Lower lobe of right lung (tissue), 2 donors: ENCODE measurements around the gene GPR89B. TPM values are rescaled to one million over a fixed set of nuclear protein-coding genes. Genes with fewer than 3 reads are reported as not detected.

Source experiments
- ATAC-seq, 2 donors: fragments of 200-7000 bp; cut with Tn5 transposase; one replicate each; pipeline ENCODE4 v1.9.1; 2020 to 2022; ENCODE audit warnings: mild to moderate bottlenecking in 2 of 2, moderate library complexity in 2 of 2
- DNase-seq: peaks from one replicate; pipeline ENCODE4 v3.0.0-alpha.2; 2020
- H3K27ac ChIP-seq: fragments of 200-600 bp; one replicate; pipeline ENCODE4 v1.8.0; 2022
- H3K27me3 ChIP-seq: fragments of 200-600 bp; one replicate; pipeline ENCODE4 v1.8.0; 2022; ENCODE audit warnings: low read depth
- H3K36me3 ChIP-seq: fragments of 200-600 bp; one replicate; pipeline ENCODE4 v1.8.0; 2022; ENCODE audit warnings: mild to moderate bottlenecking
- H3K4me1 ChIP-seq: fragments of 200-600 bp; one replicate; pipeline ENCODE4 v1.8.0; 2022
- H3K4me3 ChIP-seq: fragments of 200-600 bp; one replicate; pipeline ENCODE4 v1.8.0; 2022; ENCODE audit warnings: mild to moderate bottlenecking
- H3K9me3 ChIP-seq: fragments of 200-600 bp; one replicate; pipeline ENCODE4 v1.8.0; 2022
- intact Hi-C: fragments of 100-400 bp; cut with DNase I; formaldehyde crosslinking; loops from one replicate; pipeline ENCODE4 v1.11.0; 2022
- total RNA-seq: library from RNA; stranded (reverse); fragmentation: NEBNext Ultra II Directional; extraction: Animal tissue kit (Norgen Biotek cat#: 25700); gene quantifications from one replicate; pipeline ENCODE4 v1.2.1, GENCODE V29; 2021
- TF ChIP-seq, protein P1 (sequence below): fragments of 200-600 bp; IDR thresholded peaks from one replicate; pipeline ENCODE4 v1.8.0; 2022; ENCODE audit warnings: antibody characterized with exemption, mild to moderate bottlenecking
- donor health status: DM: no; HTN: yes; CAD: no; lungs with severe emphysema.

The GPR89B gene
- total RNA-seq, 1 donor from 2014 or later, result 9.8 TPM

DNA sequence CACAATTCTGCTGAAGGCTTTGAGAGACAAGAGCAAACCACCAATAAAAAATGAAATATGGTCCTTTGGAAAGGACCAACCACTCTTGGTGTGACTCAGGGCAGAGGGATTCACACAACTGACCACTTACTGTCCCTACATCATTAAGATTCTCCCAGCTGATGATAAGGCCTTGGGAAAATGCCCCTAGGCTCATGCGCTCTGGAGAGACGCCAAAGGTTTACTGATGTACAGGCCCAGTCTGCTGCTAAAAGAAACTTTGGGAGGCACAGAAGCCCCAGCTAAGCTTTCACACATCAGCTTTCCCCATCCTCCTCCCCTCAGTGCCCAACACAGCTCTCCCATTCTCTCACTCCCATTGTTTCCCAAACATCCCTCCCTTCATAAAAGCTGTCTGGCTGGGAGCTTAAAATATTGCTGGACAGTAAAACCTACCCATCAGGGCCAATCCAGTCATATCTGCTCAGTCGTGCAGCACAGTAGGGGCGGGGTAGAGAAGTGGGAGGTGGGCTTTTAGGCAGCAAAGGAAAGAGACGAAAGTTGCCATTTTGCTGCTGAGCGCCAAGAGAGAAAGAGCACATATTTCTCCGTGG, 25.9 kb upstream of the GPR89B start, which contains the start of gene GJA8:
Gene GJA8 (plus strand): TSS at position 543 of the 593 bp plus-strand sequence. CDS start 5,161 bp downstream, outside the sequence.
- Histone ChIP-seq H3K4me3 (no peak within 1 kb of the TSS), H3K9me3 (no peaks in the 10 kb centered on the region), H3K27ac (no peak within 1 kb of the TSS), H3K27me3 (no peaks in the 10 kb centered on the region), H3K36me3 (no peaks in the 10 kb centered on the region), H3K4me1 (no peaks in the 10 kb centered on the region)
- ATAC-seq, result no peak
- DNase-seq, result no peak
- TF ChIP-seq, protein P1, sequence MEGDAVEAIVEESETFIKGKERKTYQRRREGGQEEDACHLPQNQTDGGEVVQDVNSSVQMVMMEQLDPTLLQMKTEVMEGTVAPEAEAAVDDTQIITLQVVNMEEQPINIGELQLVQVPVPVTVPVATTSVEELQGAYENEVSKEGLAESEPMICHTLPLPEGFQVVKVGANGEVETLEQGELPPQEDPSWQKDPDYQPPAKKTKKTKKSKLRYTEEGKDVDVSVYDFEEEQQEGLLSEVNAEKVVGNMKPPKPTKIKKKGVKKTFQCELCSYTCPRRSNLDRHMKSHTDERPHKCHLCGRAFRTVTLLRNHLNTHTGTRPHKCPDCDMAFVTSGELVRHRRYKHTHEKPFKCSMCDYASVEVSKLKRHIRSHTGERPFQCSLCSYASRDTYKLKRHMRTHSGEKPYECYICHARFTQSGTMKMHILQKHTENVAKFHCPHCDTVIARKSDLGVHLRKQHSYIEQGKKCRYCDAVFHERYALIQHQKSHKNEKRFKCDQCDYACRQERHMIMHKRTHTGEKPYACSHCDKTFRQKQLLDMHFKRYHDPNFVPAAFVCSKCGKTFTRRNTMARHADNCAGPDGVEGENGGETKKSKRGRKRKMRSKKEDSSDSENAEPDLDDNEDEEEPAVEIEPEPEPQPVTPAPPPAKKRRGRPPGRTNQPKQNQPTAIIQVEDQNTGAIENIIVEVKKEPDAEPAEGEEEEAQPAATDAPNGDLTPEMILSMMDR, result no peak
- intact Hi-C loops, result no loop called here

GRCh38 chr1:147904726-147905125, 23.5 kb upstream of the GPR89B start:
- ATAC-seq, result no peak
- no peak for DNase-seq
- intact Hi-C loops, result no loop called here
- H3K4me3 ChIP-seq, result no peak overlapping the region
- H3K36me3 ChIP-seq, result no peaks in the 10 kb centered on the region
- no peaks in the 10 kb centered on the region for H3K9me3 ChIP-seq
- no peak overlapping the region for H3K27ac ChIP-seq
- no peaks in the 10 kb centered on the region for H3K27me3 ChIP-seq
- TF ChIP-seq, protein P1, result no peak
- no peaks in the 10 kb centered on the region for H3K4me1 ChIP-seq

DNA sequence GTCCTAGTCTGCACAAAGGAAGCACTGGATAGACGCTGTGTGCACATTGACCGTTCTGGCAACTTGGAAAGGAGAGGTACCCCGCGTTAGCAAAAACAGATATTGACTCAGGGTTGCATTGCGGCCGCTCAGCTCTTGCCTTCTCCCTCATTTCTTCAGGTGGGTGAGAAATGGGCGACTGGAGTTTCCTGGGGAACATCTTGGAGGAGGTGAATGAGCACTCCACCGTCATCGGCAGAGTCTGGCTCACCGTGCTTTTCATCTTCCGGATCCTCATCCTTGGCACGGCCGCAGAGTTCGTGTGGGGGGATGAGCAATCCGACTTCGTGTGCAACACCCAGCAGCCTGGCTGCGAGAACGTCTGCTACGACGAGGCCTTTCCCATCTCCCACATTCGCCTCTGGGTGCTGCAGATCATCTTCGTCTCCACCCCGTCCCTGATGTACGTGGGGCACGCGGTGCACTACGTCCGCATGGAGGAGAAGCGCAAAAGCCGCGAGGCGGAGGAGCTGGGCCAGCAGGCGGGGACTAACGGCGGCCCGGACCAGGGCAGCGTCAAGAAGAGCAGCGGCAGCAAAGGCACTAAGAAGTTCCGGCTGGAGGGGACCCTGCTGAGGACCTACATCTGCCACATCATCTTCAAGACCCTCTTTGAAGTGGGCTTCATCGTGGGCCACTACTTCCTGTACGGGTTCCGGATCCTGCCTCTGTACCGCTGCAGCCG, 20.3 kb upstream of the GPR89B start:
- Histone ChIP-seq H3K4me3 (no peak overlapping the region), H3K36me3 (no peaks in the 10 kb centered on the region), H3K4me1 (no peaks in the 10 kb centered on the region), H3K9me3 (no peaks in the 10 kb centered on the region), H3K27ac (no peak overlapping the region), H3K27me3 (no peaks in the 10 kb centered on the region)
- DNase-seq (no peak), ATAC-seq (no peak)
- TF ChIP-seq, protein P1, result no peak
- intact Hi-C loops, result no loop called here

- TF ChIP-seq, protein P1, result no peak
- intact Hi-C loops, result no loop called here
These were observed 15.7 kb upstream of the GPR89B start for GRCh38 chr1:147912553-147912952.

DNA sequence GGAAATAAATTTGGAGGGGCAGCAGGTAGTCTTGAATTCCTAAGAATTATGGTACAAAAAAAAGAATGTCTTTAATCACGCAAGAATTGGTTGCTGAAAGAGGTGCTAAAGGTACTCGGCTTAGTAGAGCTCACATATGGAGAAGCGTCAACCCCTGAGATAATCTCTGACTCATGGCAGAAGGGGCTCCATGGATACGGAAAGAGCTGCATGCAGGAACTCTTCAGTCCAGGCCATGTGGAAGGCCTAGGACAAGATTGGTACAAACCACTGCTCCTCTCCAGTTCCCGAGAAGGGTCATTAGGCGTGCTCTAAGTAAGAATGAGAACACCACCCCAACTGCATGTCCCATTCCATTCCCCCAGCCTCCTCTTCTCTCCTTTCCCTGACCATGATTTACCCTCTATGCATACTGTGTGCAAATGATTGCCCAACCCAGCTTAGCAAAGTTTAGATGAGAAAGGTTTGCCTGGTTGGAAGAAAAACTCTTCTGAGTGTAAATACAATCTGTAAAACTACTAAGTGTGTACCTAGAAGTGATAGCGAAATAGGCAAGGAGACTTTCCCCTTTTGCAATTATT, 14.8 kb upstream of the GPR89B start:
- no peaks in the 10 kb centered on the region for H3K27me3 ChIP-seq
- H3K4me3 ChIP-seq, result no peak overlapping the region
- DNase-seq, result no peak
- no peaks in the 10 kb centered on the region for H3K9me3 ChIP-seq
- no peak for ATAC-seq
- no peaks in the 10 kb centered on the region for H3K36me3 ChIP-seq
- H3K4me1 ChIP-seq, result no peaks in the 10 kb centered on the region
- intact Hi-C loops, result no loop called here
- TF ChIP-seq, protein P1, result no peak
- H3K27ac ChIP-seq, result no peak overlapping the region

More at GRCh38 chr1:147912553-147912952, 15.7 kb upstream of the GPR89B start:
- Histone ChIP-seq H3K9me3 (no peaks in the 10 kb centered on the region), H3K27ac (no peak overlapping the region), H3K4me1 (no peaks in the 10 kb centered on the region), H3K27me3 (no peaks in the 10 kb centered on the region), H3K36me3 (no peaks in the 10 kb centered on the region), H3K4me3 (no peak overlapping the region)
- DNase-seq (no peak), ATAC-seq (no peak)
